HG03378 (cell line): Measurements from ENCODE around the gene ZNF77.
"Not testable (repeated sequence)": the region's sequence is repeated elsewhere in the genome, so short reads cannot be mapped to it uniquely, and the experiment has no call there.

Experiments used
- ATAC-seq: cut with Tn5 transposase; IDR thresholded peaks from one replicate; pipeline ENCODE4 v1.9.1; 2021; ENCODE audit warnings: mild to moderate bottlenecking, moderate library complexity; ENCODE audit not compliant: unreplicated experiment

The ZNF77 gene

GRCh38 chr19:2973229-2973628 is 28.5 kb upstream of the ZNF77 start:
- no peak for ATAC-seq

- ATAC-seq: no peak
Measured at GRCh38 chr19:2970201-2970835, 25.5 kb upstream of the ZNF77 start.

- ATAC-seq: no peak
Measured at GRCh38 chr19:2969104-2969504, 24.3 kb upstream of the ZNF77 start.

- ATAC-seq: no peak
Measured at GRCh38 chr19:2967972-2968371, 23.2 kb upstream of the ZNF77 start.

- ATAC-seq: no peak
Measured at GRCh38 chr19:2964874-2965273, 20.1 kb upstream of the ZNF77 start.

GRCh38 chr19:2963631-2964030 is 18.9 kb upstream of the ZNF77 start:
- not testable (repeated sequence) for ATAC-seq

GRCh38 chr19:2963122-2963521 is 18.4 kb upstream of the ZNF77 start:
- no peak for ATAC-seq

- no peak for ATAC-seq
Measured at GRCh38 chr19:2962018-2962670, 17.4 kb upstream of the ZNF77 start.

- ATAC-seq: no peak
Measured at GRCh38 chr19:2960120-2960519, 15.3 kb upstream of the ZNF77 start.

GRCh38 chr19:2957160-2957559 is 12.4 kb upstream of the ZNF77 start:
- no peak for ATAC-seq

- ATAC-seq: no peak
Measured at GRCh38 chr19:2952953-2953481, 8.2 kb upstream of the ZNF77 start.

GRCh38 chr19:2950286-2951124 is 5.7 kb upstream of the ZNF77 start:
- ATAC-seq: peak; percentile 85

GRCh38 chr19:2949939-2950285 is 5.1 kb upstream of the ZNF77 start:
- ATAC-seq: no peak

GRCh38 chr19:2945575-2946184 is 909 bp upstream of the ZNF77 start:
- no peak for ATAC-seq

- ATAC-seq: no peak
Measured at GRCh38 chr19:2944403-2944774, 382 bp downstream of the ZNF77 start.

- ATAC-seq: no peak
Measured at GRCh38 chr19:2942928-2943640, 1.7 kb downstream of the ZNF77 start.

GRCh38 chr19:2935863-2936262 is 8.9 kb downstream of the ZNF77 start:
- ATAC-seq: not testable (repeated sequence)

GRCh38 chr19:2933490-2933910 is 11.3 kb downstream of the ZNF77 start:
- ATAC-seq: no peak

- no peak for ATAC-seq
Measured at GRCh38 chr19:2927032-2927430, 17.7 kb downstream of the ZNF77 start.

GRCh38 chr19:2926341-2927031 is 18.3 kb downstream of the ZNF77 start:
- no peak for ATAC-seq
